PC-3 (cell line): ENCODE results near the gene PTPRE. TPM values are rescaled to one million over a fixed set of nuclear protein-coding genes. Genes with fewer than 3 reads are reported as not detected.

Experiments used
- ATAC-seq: fragments of 200-7000 bp; cut with Tn5 transposase; 2 replicates; pipeline ENCODE4 v1.9.1; 2020; ENCODE audit warnings: mild to moderate bottlenecking, moderate library complexity
- BruUV-seq: library from RNA; stranded (reverse); fragments of 400-500 nt; replicated peaks from 2 replicates; lab custom pipeline; 2021; lab: Mats Ljungman, UMichigan
- CTCF ChIA-PET: fragments of 300-600 bp; sonication (Branson Sonifier 250); formaldehyde crosslinking; loops from one replicate; lab custom pipeline; 2022; ENCODE audit warnings: antibody characterized with exemption; lab: Charles Lee
- POLR2A ChIA-PET: fragments of 300-600 bp; sonication (Branson Sonifier 250); formaldehyde crosslinking; loops from one replicate; lab custom pipeline; 2022; ENCODE audit warnings: antibody characterized with exemption; ENCODE audit not compliant: unreplicated experiment; lab: Charles Lee
- DNase-seq: peaks from one replicate; pipeline ENCODE4 v3.0.0-alpha.2; 2015
- H2AFZ ChIP-seq: fragments of 300-600 bp; sonication (generic); 2 replicates; pipeline ENCODE4 v1.6.0; 2016; ENCODE audit warnings: antibody characterized with exemption, low read length
- H3F3A ChIP-seq: fragments of 300-600 bp; sonication (generic); one replicate; pipeline ENCODE4 v1.6.0; 2017; ENCODE audit warnings: antibody characterized with exemption, low read length, control low read depth, mild to moderate bottlenecking; ENCODE audit not compliant: unreplicated experiment
- H3K27ac ChIP-seq: fragments of 300-600 bp; sonication (generic); 2 replicates; pipeline ENCODE4 v1.5.1; 2016; ENCODE audit warnings: mild to moderate bottlenecking, low read length
- H3K27me3 ChIP-seq: fragments of 300-600 bp; sonication (generic); 2 replicates; pipeline ENCODE4 v1.6.1; 2016; ENCODE audit warnings: low read length, mixed read lengths
- H3K36me3 ChIP-seq: fragments of 300-600 bp; sonication (generic); 2 replicates; pipeline ENCODE4 v1.6.1; 2016; ENCODE audit warnings: low read depth, mixed run types, low read length, mixed read lengths
- H3K4me1 ChIP-seq: fragments of 300-600 bp; sonication (generic); 2 replicates; pipeline ENCODE4 v1.5.1; 2016; ENCODE audit warnings: low read length; ENCODE audit not compliant: insufficient read depth
- H3K4me2 ChIP-seq: fragments of 300-600 bp; sonication (generic); 2 replicates; pipeline ENCODE4 v1.6.0; 2016; ENCODE audit warnings: low read length
- H3K4me3 ChIP-seq: fragments of 300-600 bp; sonication (generic); 2 replicates; pipeline ENCODE4 v1.5.1; 2016; ENCODE audit warnings: mild to moderate bottlenecking, low read length, mixed read lengths
- H3K79me2 ChIP-seq: fragments of 300-600 bp; sonication (generic); 2 replicates; pipeline ENCODE4 v1.6.1; 2017; ENCODE audit warnings: low read length, mixed read lengths
- H3K9ac ChIP-seq: fragments of 300-600 bp; sonication (generic); 2 replicates; pipeline ENCODE4 v1.6.0; 2016; ENCODE audit warnings: mild to moderate bottlenecking, low read length
- H3K9me2 ChIP-seq: fragments of 300-600 bp; sonication (generic); replicated peaks from 2 replicates; pipeline ENCODE4 v1.6.1; 2016; ENCODE audit warnings: mixed run types, low read length, mixed read lengths
- H3K9me3 ChIP-seq: fragments of 300-600 bp; sonication (generic); 2 replicates; pipeline ENCODE4 v1.6.1; 2016; ENCODE audit warnings: low read length, mixed read lengths
- H4K20me1 ChIP-seq: fragments of 300-600 bp; sonication (generic); 2 replicates; pipeline ENCODE4 v1.6.1; 2016; ENCODE audit warnings: low read length, mixed read lengths
- CTCF ChIP-seq: fragments of 300-600 bp; sonication (generic); conservative IDR thresholded peaks from 2 replicates; pipeline ENCODE4 v1.5.1; 2017; ENCODE audit warnings: antibody characterized with exemption, low read depth, mild to moderate bottlenecking, low read length
- EZH2 ChIP-seq: fragments of 300-600 bp; sonication (generic); IDR thresholded peaks from one replicate; pipeline ENCODE4 v1.6.1; 2017; ENCODE audit warnings: antibody characterized with exemption, mild to moderate bottlenecking, low read length; ENCODE audit not compliant: unreplicated experiment
- EZH2phosphoT487 ChIP-seq: fragments of 300-600 bp; sonication (generic); IDR thresholded peaks from 2 replicates; pipeline ENCODE4 v1.6.1; 2018; ENCODE audit warnings: mild to moderate bottlenecking, antibody characterized with exemption, low read length, borderline replicate concordance
- intact Hi-C: fragments of 100-400 bp; cut with micrococcal nuclease; formaldehyde crosslinking; loops from 2 replicates; pipeline ENCODE4 v1.9.0; 2023
- total RNA-seq: library from RNA; depleted of rRNA; stranded (reverse); fragments of >200 nt; gene quantifications from 2 replicates; pipeline ENCODE4 v1.2.3, GENCODE V29; 2014

Gene PTPRE
- total RNA-seq, 1 experiment from 2014 or later: 3.1 TPM

DNA sequence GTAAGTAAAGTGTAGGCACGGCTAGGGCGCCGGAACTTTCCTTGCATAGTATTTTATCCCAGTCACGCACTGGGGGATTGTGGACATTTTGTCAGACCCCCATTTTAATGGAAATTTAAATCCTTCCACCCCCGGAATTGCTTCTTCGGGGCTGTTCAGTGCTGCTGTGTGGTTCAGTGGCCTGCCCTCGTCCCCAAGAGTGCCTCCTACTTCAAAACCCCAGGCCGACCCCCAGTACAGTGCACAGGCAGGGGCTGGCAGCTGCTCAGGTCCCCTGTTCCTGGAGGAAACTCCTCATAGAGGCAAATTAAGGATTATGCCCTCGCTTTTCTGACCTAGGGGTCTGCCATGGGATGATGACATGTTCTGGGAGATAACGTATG, 94.5 kb downstream of the PTPRE start:
- H3K27me3 ChIP-seq: peaks cover 37% of the 10 kb centered on the region
- intact Hi-C loops: no loop called here
- H2AFZ ChIP-seq: no peak overlapping the region
- no peaks in the 10 kb centered on the region for H3K9me3 ChIP-seq
- no peak overlapping the region for H3K9ac ChIP-seq
- ChIA-PET CTCF (no interaction called here), POLR2A (no interaction called here)
- no peaks in the 10 kb centered on the region for H4K20me1 ChIP-seq
- H3K36me3 ChIP-seq: no peaks in the 10 kb centered on the region
- peaks cover 2% of the 10 kb centered on the region for H3K4me1 ChIP-seq
- BruUV-seq: no TSS peak
- ATAC-seq: no peak
- H3K4me3 ChIP-seq: no peak overlapping the region
- H3K27ac ChIP-seq: no peak overlapping the region
- no peaks in the 10 kb centered on the region for H3K9me2 ChIP-seq
- TF ChIP-seq CTCF (no peak), EZH2 (no peak), EZH2phosphoT487 (no peak)
- no peaks in the 10 kb centered on the region for H3F3A ChIP-seq
- no peak for DNase-seq
- H3K4me2 ChIP-seq: no peak overlapping the region
- H3K79me2 ChIP-seq: no peaks in the 10 kb centered on the region

- H3K4me1 ChIP-seq: peaks cover 7% of the 10 kb centered on the region
- no peaks in the 10 kb centered on the region for H3F3A ChIP-seq
- ChIA-PET POLR2A (no interaction called here), CTCF (no interaction called here)
- H2AFZ ChIP-seq: no peak overlapping the region
- intact Hi-C loops: no loop called here
- no TSS peak for BruUV-seq
- no peaks in the 10 kb centered on the region for H3K36me3 ChIP-seq
- H3K27me3 ChIP-seq: peaks cover 32% of the 10 kb centered on the region
- no peak overlapping the region for H3K9ac ChIP-seq
- no peak overlapping the region for H3K4me3 ChIP-seq
- DNase-seq (no peak), ATAC-seq (no peak)
- no peak overlapping the region for H3K4me2 ChIP-seq
- no peak overlapping the region for H3K27ac ChIP-seq
- no peaks in the 10 kb centered on the region for H3K9me2 ChIP-seq
- H3K79me2 ChIP-seq: no peaks in the 10 kb centered on the region
- no peaks in the 10 kb centered on the region for H4K20me1 ChIP-seq
- TF ChIP-seq EZH2phosphoT487 (no peak), EZH2 (no peak), CTCF (no peak)
- no peaks in the 10 kb centered on the region for H3K9me3 ChIP-seq
Observed at GRCh38 chr10:128001849-128002248, 94.9 kb downstream of the PTPRE start.

DNA sequence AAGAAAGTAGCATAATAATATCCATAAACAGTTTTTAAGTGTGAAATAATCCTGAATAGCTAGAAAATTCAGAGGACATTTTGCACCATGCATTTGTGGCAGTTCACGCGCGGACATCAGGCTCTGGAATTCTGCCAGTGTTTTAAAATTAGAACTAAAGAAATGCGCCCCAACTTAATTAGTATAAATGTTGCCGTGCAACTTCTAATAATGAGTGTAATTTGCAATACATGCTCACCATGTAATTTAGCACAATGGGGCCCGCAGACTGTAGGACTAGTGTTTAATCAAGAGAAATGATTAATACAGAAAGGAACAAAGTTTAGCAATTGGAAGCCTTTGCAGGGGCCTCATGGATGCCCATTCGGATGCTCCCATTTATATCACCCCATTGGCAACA, 96.6 kb downstream of the PTPRE start:
- H3K9me3 ChIP-seq: no peaks in the 10 kb centered on the region
- ATAC-seq (no peak), DNase-seq (no peak)
- H3K27ac ChIP-seq: no peak overlapping the region
- POLR2A ChIA-PET: no interaction called here
- no peaks in the 10 kb centered on the region for H3F3A ChIP-seq
- TF ChIP-seq EZH2phosphoT487 (no peak), EZH2 (no peak), CTCF (no peak)
- CTCF ChIA-PET: no interaction called here
- no peaks in the 10 kb centered on the region for H3K79me2 ChIP-seq
- H3K9me2 ChIP-seq: no peaks in the 10 kb centered on the region
- no peaks in the 10 kb centered on the region for H3K36me3 ChIP-seq
- no peak overlapping the region for H3K4me3 ChIP-seq
- intact Hi-C loops: no loop called here
- no peak overlapping the region for H2AFZ ChIP-seq
- H3K9ac ChIP-seq: no peak overlapping the region
- no peak overlapping the region for H3K4me2 ChIP-seq
- BruUV-seq: no TSS peak
- peaks cover 13% of the 10 kb centered on the region for H3K4me1 ChIP-seq
- H3K27me3 ChIP-seq: peaks cover 17% of the 10 kb centered on the region
- H4K20me1 ChIP-seq: no peaks in the 10 kb centered on the region
